ENCODE data around the gene HOXA2. TPM values are rescaled to one million over a fixed set of nuclear protein-coding genes. Genes with fewer than 3 reads are reported as not detected.

The HOXA2 gene
- total and polyA plus RNA-seq, 4 donors, result 0.05 to 0.13 (median 0.08) TPM

DNA sequence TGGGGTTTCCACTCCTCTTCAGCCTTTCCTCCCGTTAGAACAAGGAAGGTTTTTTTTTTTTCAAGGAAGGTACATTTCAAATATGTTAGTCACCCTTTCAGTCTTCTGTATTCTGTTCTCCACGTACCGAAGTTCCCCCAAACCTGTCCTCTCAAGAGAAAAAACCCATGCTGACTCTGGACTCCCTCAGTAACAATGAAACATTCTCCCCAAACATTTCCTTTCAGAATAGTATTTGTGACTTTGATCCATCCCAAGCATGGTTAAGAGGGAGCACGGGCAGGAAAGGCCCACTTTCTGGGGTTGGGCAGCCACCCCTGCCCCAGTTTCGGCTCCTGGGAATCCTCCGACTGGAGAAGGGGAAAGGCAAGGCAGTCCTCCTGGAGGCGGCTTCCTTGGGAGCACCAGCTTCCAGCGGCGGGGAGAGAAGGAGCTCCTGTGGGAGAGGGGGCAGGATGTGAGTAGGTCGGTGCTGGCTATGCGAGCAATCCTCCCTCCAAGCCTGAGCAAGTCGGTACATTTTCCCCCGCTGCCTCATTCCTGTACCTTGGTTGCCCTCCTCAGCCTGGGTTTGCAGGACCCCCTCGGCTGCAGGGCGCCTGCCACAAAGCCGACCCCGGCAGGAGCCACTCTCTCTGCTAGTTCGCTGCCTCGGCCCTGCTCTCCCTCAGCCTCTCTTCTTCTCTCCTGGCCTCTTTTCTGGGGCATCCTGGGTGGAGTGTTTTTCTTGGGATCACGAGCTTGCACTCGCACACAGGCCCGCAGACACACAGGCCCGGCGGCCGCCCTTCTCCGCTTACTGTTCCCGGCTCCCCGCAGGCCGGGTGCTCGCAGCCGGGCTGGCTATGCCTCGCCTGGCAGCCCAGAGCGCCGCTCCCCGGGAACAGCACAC is 4.6 kb downstream of the HOXA2 start:
- TF ChIP-seq GABPA (IDR thresholded peaks at IDR 0.05 in 1 of 2, conservative IDR thresholded peaks at IDR 0.05 in 1 of 2) (no peak), JUND (IDR thresholded peaks at IDR 0.05) (no peak), TAF1 (conservative IDR thresholded peaks at IDR 0.05) (no peak), FOXA2 (IDR thresholded peaks at IDR 0.05) (no peak), RAD21 (IDR thresholded peaks at IDR 0.05) (no peak), FOXA1 (IDR thresholded peaks at IDR 0.05) (no peak), EGR1 (IDR thresholded peaks at IDR 0.05; ENCODE audit: low read depth in 2 of 2) (no peak)
- TF ChIP-seq, protein P1, sequence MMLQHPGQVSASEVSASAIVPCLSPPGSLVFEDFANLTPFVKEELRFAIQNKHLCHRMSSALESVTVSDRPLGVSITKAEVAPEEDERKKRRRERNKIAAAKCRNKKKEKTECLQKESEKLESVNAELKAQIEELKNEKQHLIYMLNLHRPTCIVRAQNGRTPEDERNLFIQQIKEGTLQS (IDR thresholded peaks at IDR 0.05), result no peak
- TF ChIP-seq, protein P2, sequence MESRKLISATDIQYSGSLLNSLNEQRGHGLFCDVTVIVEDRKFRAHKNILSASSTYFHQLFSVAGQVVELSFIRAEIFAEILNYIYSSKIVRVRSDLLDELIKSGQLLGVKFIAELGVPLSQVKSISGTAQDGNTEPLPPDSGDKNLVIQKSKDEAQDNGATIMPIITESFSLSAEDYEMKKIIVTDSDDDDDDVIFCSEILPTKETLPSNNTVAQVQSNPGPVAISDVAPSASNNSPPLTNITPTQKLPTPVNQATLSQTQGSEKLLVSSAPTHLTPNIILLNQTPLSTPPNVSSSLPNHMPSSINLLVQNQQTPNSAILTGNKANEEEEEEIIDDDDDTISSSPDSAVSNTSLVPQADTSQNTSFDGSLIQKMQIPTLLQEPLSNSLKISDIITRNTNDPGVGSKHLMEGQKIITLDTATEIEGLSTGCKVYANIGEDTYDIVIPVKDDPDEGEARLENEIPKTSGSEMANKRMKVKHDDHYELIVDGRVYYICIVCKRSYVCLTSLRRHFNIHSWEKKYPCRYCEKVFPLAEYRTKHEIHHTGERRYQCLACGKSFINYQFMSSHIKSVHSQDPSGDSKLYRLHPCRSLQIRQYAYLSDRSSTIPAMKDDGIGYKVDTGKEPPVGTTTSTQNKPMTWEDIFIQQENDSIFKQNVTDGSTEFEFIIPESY (IDR thresholded peaks at IDR 0.05), result no peak
- TF ChIP-seq, protein P3, sequence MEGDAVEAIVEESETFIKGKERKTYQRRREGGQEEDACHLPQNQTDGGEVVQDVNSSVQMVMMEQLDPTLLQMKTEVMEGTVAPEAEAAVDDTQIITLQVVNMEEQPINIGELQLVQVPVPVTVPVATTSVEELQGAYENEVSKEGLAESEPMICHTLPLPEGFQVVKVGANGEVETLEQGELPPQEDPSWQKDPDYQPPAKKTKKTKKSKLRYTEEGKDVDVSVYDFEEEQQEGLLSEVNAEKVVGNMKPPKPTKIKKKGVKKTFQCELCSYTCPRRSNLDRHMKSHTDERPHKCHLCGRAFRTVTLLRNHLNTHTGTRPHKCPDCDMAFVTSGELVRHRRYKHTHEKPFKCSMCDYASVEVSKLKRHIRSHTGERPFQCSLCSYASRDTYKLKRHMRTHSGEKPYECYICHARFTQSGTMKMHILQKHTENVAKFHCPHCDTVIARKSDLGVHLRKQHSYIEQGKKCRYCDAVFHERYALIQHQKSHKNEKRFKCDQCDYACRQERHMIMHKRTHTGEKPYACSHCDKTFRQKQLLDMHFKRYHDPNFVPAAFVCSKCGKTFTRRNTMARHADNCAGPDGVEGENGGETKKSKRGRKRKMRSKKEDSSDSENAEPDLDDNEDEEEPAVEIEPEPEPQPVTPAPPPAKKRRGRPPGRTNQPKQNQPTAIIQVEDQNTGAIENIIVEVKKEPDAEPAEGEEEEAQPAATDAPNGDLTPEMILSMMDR (IDR thresholded peaks at IDR 0.05; ENCODE audit: low read depth, low read length, missing input control), result no peak
- TF ChIP-seq, protein P4, sequence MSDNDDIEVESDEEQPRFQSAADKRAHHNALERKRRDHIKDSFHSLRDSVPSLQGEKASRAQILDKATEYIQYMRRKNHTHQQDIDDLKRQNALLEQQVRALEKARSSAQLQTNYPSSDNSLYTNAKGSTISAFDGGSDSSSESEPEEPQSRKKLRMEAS (IDR thresholded peaks at IDR 0.05), result no peak

DNA sequence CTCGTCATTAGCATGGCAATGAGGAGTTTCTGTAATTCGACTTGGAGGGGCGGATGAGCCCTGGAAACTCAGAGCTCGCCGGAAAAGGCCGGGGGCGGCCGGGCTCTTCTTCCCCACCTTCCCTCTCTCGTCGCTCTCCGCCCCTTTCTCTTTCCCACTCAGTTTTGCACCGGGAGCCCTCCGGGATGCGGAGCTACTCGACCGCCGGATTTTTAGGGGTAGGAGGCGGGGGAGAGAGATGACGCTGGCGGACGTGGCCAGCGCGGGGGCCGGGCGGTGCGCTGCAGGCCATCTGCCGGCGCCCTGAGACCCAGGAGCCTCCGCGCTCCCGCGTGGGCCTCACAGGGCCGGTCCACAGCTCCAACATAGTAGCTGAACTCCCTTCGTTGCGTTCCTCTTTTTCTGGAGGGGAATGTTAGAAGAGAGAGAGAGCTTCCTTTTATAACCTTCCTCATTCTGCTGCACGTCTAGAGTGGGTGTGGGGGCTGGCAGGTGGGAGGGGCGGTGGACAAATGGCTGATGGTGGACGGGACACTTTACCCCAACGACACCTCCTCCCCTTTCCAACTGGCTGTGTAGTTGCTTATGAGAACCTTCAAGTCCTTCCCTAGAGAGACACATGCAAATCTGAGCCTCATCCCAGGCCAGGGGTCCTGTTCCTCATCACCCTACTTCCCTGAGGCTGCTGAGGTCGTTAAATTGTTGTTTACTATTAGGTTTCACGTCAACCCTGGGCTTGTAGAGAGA is 5.5 kb downstream of the HOXA2 start:
- Histone ChIP-seq H3K36me3 (ENCODE audit: control insufficient read depth in 4 of 4, insufficient read depth in 3 of 4, low read depth in 1 of 4, low read length in 3 of 4) (no peaks in the 10 kb centered on the region), H3K4me3 (ENCODE audit: low read depth in 1 of 3, low read length in 3 of 3) (peak overlapping the region in 2 of 3 donors; percentile 6 to 61), H3K27ac (ENCODE audit: low read depth in 1 of 2, low read length in 2 of 2) (peak overlapping the region; percentile 84 to 87), H3K4me1 (ENCODE audit: control insufficient read depth in 4 of 4, insufficient read depth in 4 of 4, low read length in 3 of 4) (peaks cover 0 to 6% (median under 1%) of the 10 kb centered on the region in 4 donors), H3K9me3 (ENCODE audit: control insufficient read depth in 4 of 4, low read length in 3 of 4) (no peaks in the 10 kb centered on the region), H3K9ac (ENCODE audit: low read depth in 1 of 2, low read length in 2 of 2) (peak overlapping the region in 1 of 2 donors; percentile 22), H3K27me3 (ENCODE audit: control insufficient read depth in 4 of 4, insufficient read depth in 4 of 4, low read length in 3 of 4) (peaks cover 4 to 28% (median 17%) of the 10 kb centered on the region in 4 donors)
- WGBS, result 4% methylated on average over 41 of the region's 41 CpGs
- no peak for DNase-seq (ENCODE audit: low spot score)
- TF ChIP-seq, protein P5, sequence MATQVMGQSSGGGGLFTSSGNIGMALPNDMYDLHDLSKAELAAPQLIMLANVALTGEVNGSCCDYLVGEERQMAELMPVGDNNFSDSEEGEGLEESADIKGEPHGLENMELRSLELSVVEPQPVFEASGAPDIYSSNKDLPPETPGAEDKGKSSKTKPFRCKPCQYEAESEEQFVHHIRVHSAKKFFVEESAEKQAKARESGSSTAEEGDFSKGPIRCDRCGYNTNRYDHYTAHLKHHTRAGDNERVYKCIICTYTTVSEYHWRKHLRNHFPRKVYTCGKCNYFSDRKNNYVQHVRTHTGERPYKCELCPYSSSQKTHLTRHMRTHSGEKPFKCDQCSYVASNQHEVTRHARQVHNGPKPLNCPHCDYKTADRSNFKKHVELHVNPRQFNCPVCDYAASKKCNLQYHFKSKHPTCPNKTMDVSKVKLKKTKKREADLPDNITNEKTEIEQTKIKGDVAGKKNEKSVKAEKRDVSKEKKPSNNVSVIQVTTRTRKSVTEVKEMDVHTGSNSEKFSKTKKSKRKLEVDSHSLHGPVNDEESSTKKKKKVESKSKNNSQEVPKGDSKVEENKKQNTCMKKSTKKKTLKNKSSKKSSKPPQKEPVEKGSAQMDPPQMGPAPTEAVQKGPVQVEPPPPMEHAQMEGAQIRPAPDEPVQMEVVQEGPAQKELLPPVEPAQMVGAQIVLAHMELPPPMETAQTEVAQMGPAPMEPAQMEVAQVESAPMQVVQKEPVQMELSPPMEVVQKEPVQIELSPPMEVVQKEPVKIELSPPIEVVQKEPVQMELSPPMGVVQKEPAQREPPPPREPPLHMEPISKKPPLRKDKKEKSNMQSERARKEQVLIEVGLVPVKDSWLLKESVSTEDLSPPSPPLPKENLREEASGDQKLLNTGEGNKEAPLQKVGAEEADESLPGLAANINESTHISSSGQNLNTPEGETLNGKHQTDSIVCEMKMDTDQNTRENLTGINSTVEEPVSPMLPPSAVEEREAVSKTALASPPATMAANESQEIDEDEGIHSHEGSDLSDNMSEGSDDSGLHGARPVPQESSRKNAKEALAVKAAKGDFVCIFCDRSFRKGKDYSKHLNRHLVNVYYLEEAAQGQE (IDR thresholded peaks at IDR 0.05), result no peak
- TF ChIP-seq, protein P4 (IDR thresholded peaks at IDR 0.05), result no peak
- TF ChIP-seq, protein P3 (IDR thresholded peaks at IDR 0.05; ENCODE audit: low read depth, low read length, missing input control), result no peak
- no peak for TF ChIP-seq FOXA1 (IDR thresholded peaks at IDR 0.05)
- no peak for TF ChIP-seq NR2F2 (IDR thresholded peaks at IDR 0.05)

More for the DNA sequence above, 4.6 kb downstream of the HOXA2 start:
- Histone ChIP-seq H3K4me1 (ENCODE audit: control insufficient read depth in 4 of 4, insufficient read depth in 4 of 4, low read length in 3 of 4) (peaks cover 0 to 7% (median under 1%) of the 10 kb centered on the region in 4 donors), H3K9me3 (ENCODE audit: control insufficient read depth in 4 of 4, low read length in 3 of 4) (no peaks in the 10 kb centered on the region), H3K9ac (ENCODE audit: low read depth in 1 of 2, low read length in 2 of 2) (peak overlapping the region; percentile 5 to 28), H3K4me3 (ENCODE audit: low read depth in 1 of 3, low read length in 3 of 3) (peak overlapping the region in 2 of 3 donors; percentile 11 to 25), H3K27me3 (ENCODE audit: control insufficient read depth in 4 of 4, insufficient read depth in 4 of 4, low read length in 3 of 4) (peaks cover 5 to 20% (median 17%) of the 10 kb centered on the region in 4 donors), H3K27ac (ENCODE audit: low read depth in 1 of 2, low read length in 2 of 2) (peak overlapping the region; percentile 45 to 87), H3K36me3 (ENCODE audit: control insufficient read depth in 4 of 4, insufficient read depth in 3 of 4, low read depth in 1 of 4, low read length in 3 of 4) (no peaks in the 10 kb centered on the region)
- WGBS, result 11% methylated on average over 35 of the region's 35 CpGs
- DNase-seq (ENCODE audit: low spot score), result no peak
